ENCODE measurements around the gene GALNT14. TPM values are rescaled to one million over a fixed set of nuclear protein-coding genes. Genes with fewer than 3 reads are reported as not detected.

GALNT14 gene
- total and polyA plus RNA-seq, 2 of the 8 experiments (the other 6 are each of a cell fraction or from before 2014, with no cell fraction given) = 13.0 to 13.7 TPM

DNA sequence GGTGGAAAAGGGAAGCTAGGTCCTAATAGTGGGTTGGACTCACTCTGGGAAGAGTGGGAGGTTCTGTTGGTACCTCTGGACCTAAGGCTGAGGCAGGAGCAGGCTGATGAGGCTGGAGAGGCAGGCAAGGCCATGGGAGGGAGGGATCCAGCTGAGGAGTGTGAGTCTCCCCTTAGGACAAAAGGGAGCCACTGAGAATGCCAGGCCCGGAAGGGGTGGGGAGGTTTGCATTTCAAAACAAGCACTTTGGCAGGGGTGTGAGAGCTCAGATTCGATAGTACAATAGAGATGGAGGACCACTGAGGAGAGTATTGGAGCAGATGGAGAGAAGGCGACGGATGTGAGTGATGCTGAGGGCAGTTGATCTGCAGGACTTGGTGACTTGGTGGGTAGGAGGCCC is 198.9 kb downstream of the GALNT14 start:
- Histone ChIP-seq H3K27me3 (replicated peaks in 1 of 4; ENCODE audit: control insufficient read depth in 3 of 4, extremely low read depth in 1 of 4, insufficient read depth in 3 of 4, low read length in 3 of 4) (no peaks in the 10 kb centered on the region), H2AFZ (ENCODE audit: low read length) (no peak overlapping the region), H3K18ac (ENCODE audit: extremely low read depth, low read length) (no peak overlapping the region), H3K4ac (replicated peaks; ENCODE audit: insufficient read length, low read depth, low read length) (no peak overlapping the region), H3K36me3 (ENCODE audit: control insufficient read depth in 2 of 4, insufficient read depth in 4 of 4, low read length in 3 of 4) (no peaks in the 10 kb centered on the region), H3K9ac (replicated peaks in 1 of 4; ENCODE audit: extremely low read depth in 1 of 4, low read depth in 3 of 4, low read length in 3 of 4) (no peak overlapping the region), H3K56ac (replicated peaks; ENCODE audit: insufficient read length, low read depth, low read length) (no peak overlapping the region), H3K4me3 (ENCODE audit: extremely low read depth in 1 of 4, insufficient read depth in 2 of 4, low read depth in 3 of 4, low read length in 4 of 4) (no peak overlapping the region), H3K4me2 (ENCODE audit: insufficient read depth in 1 of 2, low read depth in 2 of 2, low read length in 2 of 2) (no peak overlapping the region), H3K23ac (ENCODE audit: insufficient read length) (no peak overlapping the region), H3K4me1 (replicated peaks in 1 of 4; ENCODE audit: control insufficient read depth in 3 of 4, insufficient read depth in 4 of 4, low read length in 3 of 4) (peaks cover 5 to 19% (median 15%) of the 10 kb centered on the region in 4 experiments; a peak in 6 of 7 replicates), H2BK12ac (ENCODE audit: low read depth, low read length) (no peak overlapping the region), H2BK120ac (replicated peaks; ENCODE audit: low read depth, low read length) (no peak overlapping the region), H4K8ac (ENCODE audit: extremely low read depth, insufficient read depth, low read length) (no peak overlapping the region), H3K23me2 (ENCODE audit: low read depth, low read length) (peaks cover 2% of the 10 kb centered on the region; the same call in 1 of the 2 replicates), H3K9me3 (ENCODE audit: insufficient read depth in 2 of 2, low read depth in 1 of 2, low read length in 1 of 2) (no peaks in the 10 kb centered on the region), H2BK15ac (ENCODE audit: low read length) (0 out of 2 replicates have a peak overlapping the region, but pooled peaks have one; percentile 18), H4K91ac (replicated peaks; ENCODE audit: insufficient read length, low read length) (no peak overlapping the region), H3K14ac (ENCODE audit: insufficient read length) (no peak overlapping the region), H2BK5ac (ENCODE audit: low read depth, low read length) (no peak overlapping the region), H2AK5ac (ENCODE audit: low read depth, low read length) (no peak overlapping the region), H2BK20ac (ENCODE audit: low read length) (no peak overlapping the region), H3K79me1 (ENCODE audit: low read depth, low read length) (no peaks in the 10 kb centered on the region), H3K27ac (ENCODE audit: low read depth, low read length) (no peak overlapping the region), H4K5ac (ENCODE audit: insufficient read length, low read depth, low read length) (no peak overlapping the region), H3K79me2 (ENCODE audit: control insufficient read depth in 1 of 2, insufficient read depth in 2 of 2, low read length in 2 of 2) (no peaks in the 10 kb centered on the region), H4K20me1 (replicated peaks in 1 of 2; ENCODE audit: control insufficient read depth in 1 of 2, insufficient read depth in 2 of 2, low read length in 2 of 2) (no peaks in the 10 kb centered on the region)
- no peak for DNase-seq (ENCODE audit: low read depth in 1 of 2, low spot score in 2 of 2)
- FAIRE-seq = no peak
- ChIA-PET POLR2A (ENCODE audit: partially characterized antibody) (no interaction called here), CTCF (ENCODE audit: partially characterized antibody) (interaction anchor here (1.0 to 1.3 kb wide), 5 partner anchors 8 to 77 kb away, joined by 3 to 4 read pairs (median 3); no protein-coding TSS in a partner anchor)
- TF ChIP-seq ZNF274 (IDR thresholded peaks at IDR 0.05; ENCODE audit: borderline replicate concordance, extremely low read depth, low read length) (no peak), CEBPB (IDR thresholded peaks at IDR 0.05; ENCODE audit: low read depth, low read length) (no peak), JUND (IDR thresholded peaks at IDR 0.05; ENCODE audit: low read length) (no peak), POLR2AphosphoS5 (IDR thresholded peaks at IDR 0.05; ENCODE audit: low read depth, low read length) (no peak), ASH2L (IDR thresholded peaks at IDR 0.05; ENCODE audit: low read length) (no peak), YY1 (IDR thresholded peaks at IDR 0.05; ENCODE audit: low read depth, low read length) (no peak), HDAC2 (IDR thresholded peaks at IDR 0.05; ENCODE audit: borderline replicate concordance in 1 of 2, low read depth in 2 of 2, low read length in 2 of 2) (no peak)
- TF ChIP-seq, protein P1, sequence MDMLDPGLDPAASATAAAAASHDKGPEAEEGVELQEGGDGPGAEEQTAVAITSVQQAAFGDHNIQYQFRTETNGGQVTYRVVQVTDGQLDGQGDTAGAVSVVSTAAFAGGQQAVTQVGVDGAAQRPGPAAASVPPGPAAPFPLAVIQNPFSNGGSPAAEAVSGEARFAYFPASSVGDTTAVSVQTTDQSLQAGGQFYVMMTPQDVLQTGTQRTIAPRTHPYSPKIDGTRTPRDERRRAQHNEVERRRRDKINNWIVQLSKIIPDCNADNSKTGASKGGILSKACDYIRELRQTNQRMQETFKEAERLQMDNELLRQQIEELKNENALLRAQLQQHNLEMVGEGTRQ (IDR thresholded peaks at IDR 0.05; ENCODE audit: low read length) = no peak
- WGBS, 2 experiments (ENCODE audit: extremely low coverage in 1 of 2, insufficient coverage in 1 of 2, insufficient read length in 1 of 2, insufficient replicate concordance in 2 of 2, low coverage in 1 of 2, low lambda C conversion rate in 2 of 2, missing lambda C conversion rate in 1 of 2) = 88% methylated on average over 4 of the region's 4 CpGs; no CpG with 5 or more reads in 1 of the 2 experiments

Data from H1 (cell line).